Thoracic aorta (tissue), 2 donors: ENCODE measurements around the gene COLEC11. TPM values are rescaled to one million over a fixed set of nuclear protein-coding genes. Genes with fewer than 3 reads are reported as not detected.

Experiments used
- ATAC-seq: fragments of 150-250 bp; one replicate; pipeline ENCODE4 v1.8.0; 2017; ENCODE audit warnings: low read depth; ENCODE audit not compliant: insufficient number of reproducible peaks, low FRiP score
- DNase-seq: peaks from one replicate; pipeline ENCODE4 v3.0.0-alpha.2; 2020; ENCODE audit warnings: low spot score
- H3K27ac ChIP-seq, 2 donors: fragments of 200-600 bp; sonication (generic); 1 replicate in 1 of 2; 2 replicates in 1 of 2; pipeline ENCODE4 v1.5.1; 2016; ENCODE audit warnings: mild to moderate bottlenecking in 2 of 2, moderate library complexity in 2 of 2
- H3K27me3 ChIP-seq: fragments of 200-600 bp; sonication (generic); replicated peaks from 2 replicates; pipeline ENCODE4 v1.6.0; 2016; ENCODE audit warnings: mild to moderate bottlenecking; ENCODE audit not compliant: insufficient read depth
- H3K36me3 ChIP-seq: fragments of 200-600 bp; sonication (generic); one replicate; pipeline ENCODE4 v1.5.1; 2016
- H3K4me1 ChIP-seq, 2 donors: fragments of 200-600 bp; sonication (generic); 1 replicate in 1 of 2; 2 replicates in 1 of 2; pipeline versions ENCODE4 v1.5.1 to v1.6.0; 2016; ENCODE audit warnings: low read depth in 2 of 2, mild to moderate bottlenecking in 1 of 2; ENCODE audit not compliant: control insufficient read depth in 1 of 2
- H3K4me3 ChIP-seq: fragments of 200-600 bp; sonication (generic); 2 replicates; pipeline ENCODE4 v1.5.1; 2016; ENCODE audit warnings: mild to moderate bottlenecking
- H3K9me3 ChIP-seq: fragments of 200-600 bp; sonication (generic); 2 replicates; pipeline ENCODE4 v1.5.1; 2016
- CTCF ChIP-seq: fragments of 200-600 bp; sonication (generic); IDR thresholded peaks from one replicate; pipeline ENCODE4 v1.5.1; 2019; ENCODE audit warnings: antibody characterized with exemption
- total RNA-seq, 2 donors: library from RNA; depleted of rRNA; stranded (reverse); fragments of >200 nt; gene quantifications; one replicate each; pipeline versions ENCODE4 v1.1.0 to v1.2.3, GENCODE V29; 2016

COLEC11 gene
- total RNA-seq, 2 donors from 2014 or later = 9.4 to 22.5 TPM

GRCh38 chr2:3636586-3637310, 41.8 kb downstream of the COLEC11 start:
- no peak for TF ChIP-seq CTCF
- Histone ChIP-seq H3K27me3 (no peaks in the 10 kb centered on the region), H3K27ac (no peak overlapping the region), H3K4me3 (no peak overlapping the region), H3K9me3 (no peaks in the 10 kb centered on the region), H3K36me3 (no peaks in the 10 kb centered on the region), H3K4me1 (no peaks in the 10 kb centered on the region)
- DNase-seq (no peak), ATAC-seq (no peak)

GRCh38 chr2:3637311-3637675, 42.4 kb downstream of the COLEC11 start:
- no peak for TF ChIP-seq CTCF
- H3K9me3 ChIP-seq = no peaks in the 10 kb centered on the region
- no peak for DNase-seq
- no peaks in the 10 kb centered on the region for H3K27me3 ChIP-seq
- no peak overlapping the region for H3K4me3 ChIP-seq
- ATAC-seq = no peak
- H3K36me3 ChIP-seq = no peaks in the 10 kb centered on the region
- H3K4me1 ChIP-seq = no peaks in the 10 kb centered on the region
- H3K27ac ChIP-seq = no peak overlapping the region

- Histone ChIP-seq H3K27me3 (no peaks in the 10 kb centered on the region), H3K4me1 (no peaks in the 10 kb centered on the region), H3K27ac (no peak overlapping the region), H3K9me3 (no peaks in the 10 kb centered on the region), H3K36me3 (no peaks in the 10 kb centered on the region), H3K4me3 (no peak overlapping the region)
- DNase-seq (no peak), ATAC-seq (no peak)
- no peak for TF ChIP-seq CTCF
Observed at GRCh38 chr2:3637692-3638455, 43.0 kb downstream of the COLEC11 start.

GRCh38 chr2:3638456-3638810, 43.5 kb downstream of the COLEC11 start:
- no peaks in the 10 kb centered on the region for H3K36me3 ChIP-seq
- H3K4me1 ChIP-seq = no peaks in the 10 kb centered on the region
- no peak for DNase-seq
- no peaks in the 10 kb centered on the region for H3K9me3 ChIP-seq
- TF ChIP-seq CTCF = no peak
- no peak for ATAC-seq
- no peak overlapping the region for H3K4me3 ChIP-seq
- H3K27ac ChIP-seq = no peak overlapping the region
- H3K27me3 ChIP-seq = no peaks in the 10 kb centered on the region

- Histone ChIP-seq H3K4me3 (no peak overlapping the region), H3K27ac (no peak overlapping the region), H3K36me3 (no peaks in the 10 kb centered on the region), H3K4me1 (no peaks in the 10 kb centered on the region), H3K9me3 (no peaks in the 10 kb centered on the region), H3K27me3 (no peaks in the 10 kb centered on the region)
- no peak for TF ChIP-seq CTCF
- no peak for DNase-seq
- ATAC-seq = no peak
Observed at GRCh38 chr2:3639015-3639630, 44.2 kb downstream of the COLEC11 start.
